ENCODE measurements around the gene DSCAML1. TPM values are rescaled to one million over a fixed set of nuclear protein-coding genes. Genes with fewer than 3 reads are reported as not detected.

DSCAML1 gene
- total and polyA plus RNA-seq, 10 of the 15 experiments (the other 5 are each of a cell fraction or from before 2014, with no cell fraction given) = 0.03 to 0.18 (median 0.06) TPM; not detected in 1

GRCh38 chr11:117550466-117550865, 246.6 kb downstream of the DSCAML1 start (continued):
- TF ChIP-seq HDAC6 (IDR thresholded peaks at IDR 0.05; ENCODE audit: unreplicated experiment) (no peak), CREM (IDR thresholded peaks at IDR 0.05; ENCODE audit: low read depth) (no peak), ATF3 (IDR thresholded peaks at IDR 0.05; ENCODE audit: borderline replicate concordance, extremely low read depth, low read depth, low read length) (no peak), NFXL1 (IDR thresholded peaks at IDR 0.05; ENCODE audit: borderline replicate concordance) (no peak), ZNF687 (IDR thresholded peaks at IDR 0.05) (no peak), RELB (IDR thresholded peaks at IDR 0.05; ENCODE audit: low read depth) (no peak), RFX5 (IDR thresholded peaks at IDR 0.05; ENCODE audit: low read depth, low read length) (no peak), MYC (IDR thresholded peaks at IDR 0.05; ENCODE audit: insufficient read depth, insufficient read length, insufficient replicate concordance, low read length, severe bottlenecking) (no peak), ZBTB11 (CRISPR knock-in tag; IDR thresholded peaks at IDR 0.05) (no peak), EP300 (IDR thresholded peaks at IDR 0.05; ENCODE audit: borderline replicate concordance in 1 of 2, control insufficient read depth in 1 of 2, low read depth in 2 of 2, low read length in 2 of 2) (no peak), SREBF1 (IDR thresholded peaks at IDR 0.05; ENCODE audit: low read length) (no peak), RAD21 (IDR thresholded peaks at IDR 0.05; ENCODE audit: insufficient read depth, low read depth, low read length) (no peak)

All from GM12878 (cell line).